Activated T-cell treated with anti-CD3 and anti-CD28 coated beads for 4 hours (primary cell): ENCODE results near the gene TCF7L2.
"Not testable (repeated sequence)": the region's sequence is repeated elsewhere in the genome, so short reads cannot be mapped to it uniquely, and the experiment has no call there.

ENCODE experiments used
- DNase-seq: peaks from one replicate; pipeline ENCODE4 v3.0.0-alpha.2; 2020

TCF7L2 gene

DNA sequence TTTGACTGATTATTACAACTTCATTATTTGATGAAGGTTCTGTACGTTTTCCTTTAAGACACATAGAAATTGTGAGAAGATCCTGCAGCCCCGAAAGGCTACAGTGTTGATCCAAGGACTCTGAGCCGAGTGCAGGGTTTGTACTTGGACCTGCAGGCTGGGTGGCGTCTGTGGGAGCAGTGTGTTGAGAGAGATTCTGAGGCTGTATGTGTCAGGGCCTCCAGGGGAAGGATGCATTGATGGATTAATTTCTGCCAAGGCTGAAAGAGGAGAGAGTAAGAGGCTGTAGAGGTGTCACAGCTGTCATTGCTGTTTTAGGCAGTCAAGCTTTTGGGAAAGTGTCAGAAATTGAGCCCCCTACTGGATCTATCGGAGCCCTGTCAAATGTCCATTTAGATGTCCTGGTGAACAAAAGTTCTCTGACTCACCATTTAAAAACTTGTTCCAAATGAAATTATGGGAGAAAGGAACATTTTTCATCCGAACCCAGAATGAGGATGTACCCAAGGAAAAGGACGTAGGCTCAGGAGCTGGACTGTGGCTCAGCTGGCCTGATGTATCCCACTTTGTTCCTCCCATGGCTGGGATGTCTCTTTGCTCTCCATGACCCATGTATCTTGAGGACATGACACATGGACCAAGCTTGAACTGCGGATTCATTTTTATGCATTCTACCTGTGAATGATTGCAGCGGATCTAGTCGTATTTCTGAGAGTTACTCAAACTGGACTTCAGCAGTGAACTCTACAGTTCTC is 102.2 kb downstream of the TCF7L2 start:
- no peak for DNase-seq

DNA sequence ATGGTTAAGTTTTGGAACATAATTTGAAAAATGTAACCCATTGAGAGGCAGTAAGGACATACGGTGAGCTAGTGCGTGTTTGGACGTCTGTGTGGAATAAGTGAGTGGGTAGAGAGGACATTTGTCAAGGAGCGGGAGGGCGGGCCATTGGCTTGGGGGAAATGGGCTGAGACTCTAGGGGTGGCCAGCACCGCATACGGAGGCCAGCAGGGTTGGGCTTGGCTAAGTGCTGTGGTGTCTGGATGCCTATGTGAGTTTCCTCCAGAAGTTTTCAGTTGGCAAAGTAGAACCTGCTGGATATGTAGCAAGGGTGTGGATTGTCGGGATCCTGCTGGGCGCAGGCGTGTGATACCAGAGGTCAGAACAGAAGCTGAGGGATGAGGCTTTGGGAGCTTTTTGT is 103.0 kb downstream of the TCF7L2 start:
- no peak for DNase-seq

DNA sequence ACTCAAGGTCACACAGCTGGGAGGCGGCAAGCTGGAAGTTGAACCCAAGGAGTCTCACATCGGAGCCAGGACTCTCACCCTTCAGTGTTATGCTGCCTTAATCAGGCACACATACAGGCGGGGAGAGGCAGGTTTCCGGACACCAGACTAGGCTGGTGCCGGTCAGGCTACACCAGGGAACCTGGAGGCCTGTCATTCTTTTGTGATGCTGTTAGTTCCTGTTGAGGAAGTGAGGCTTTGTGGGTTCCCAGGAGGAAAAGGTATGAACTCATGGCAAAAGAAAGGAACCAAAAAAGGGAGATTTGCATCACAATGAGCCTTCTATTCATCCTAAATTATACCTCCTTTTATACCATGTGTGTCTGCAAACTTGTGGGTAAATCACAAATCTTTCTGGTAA is 103.8 kb downstream of the TCF7L2 start:
- no peak for DNase-seq

DNA sequence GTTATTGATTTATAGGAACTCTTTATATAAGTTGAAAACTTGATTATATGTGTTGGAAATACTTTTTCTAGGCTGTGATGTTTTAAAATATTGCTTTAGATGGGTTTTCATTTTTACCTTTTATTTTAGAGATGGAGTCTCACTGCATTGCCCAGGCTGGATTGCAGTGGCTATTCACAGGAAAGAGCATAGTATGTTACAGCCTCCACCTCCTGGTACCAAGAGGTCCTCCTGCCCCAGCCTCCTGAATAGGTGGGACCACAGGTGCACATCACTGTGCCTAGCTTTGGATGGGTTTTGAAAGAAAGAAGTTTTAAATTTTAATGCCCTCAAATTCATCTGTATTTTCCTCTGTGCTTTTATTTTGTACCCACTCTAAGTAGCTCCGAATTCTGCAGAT is 105.4 kb downstream of the TCF7L2 start:
- no peak for DNase-seq

DNA sequence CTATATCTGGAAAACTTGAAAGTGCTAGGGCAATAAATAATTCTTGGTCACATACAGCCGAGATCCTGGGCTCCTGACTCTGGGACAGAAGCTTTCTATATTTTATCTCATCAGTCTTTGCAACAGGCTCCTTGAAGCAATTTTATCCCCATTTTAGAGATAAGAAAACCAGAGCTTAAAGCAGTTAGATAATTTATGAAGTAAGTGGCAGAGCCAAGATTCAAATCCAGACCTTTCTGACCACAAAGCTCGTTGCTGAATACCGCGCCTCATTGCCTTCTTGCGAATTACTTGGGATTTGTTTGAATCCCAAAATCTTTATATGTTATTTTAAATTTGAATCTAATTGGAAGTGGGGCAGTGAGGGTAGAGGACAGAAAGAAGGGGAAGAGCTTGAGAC is 106.0 kb downstream of the TCF7L2 start:
- no peak for DNase-seq

DNA sequence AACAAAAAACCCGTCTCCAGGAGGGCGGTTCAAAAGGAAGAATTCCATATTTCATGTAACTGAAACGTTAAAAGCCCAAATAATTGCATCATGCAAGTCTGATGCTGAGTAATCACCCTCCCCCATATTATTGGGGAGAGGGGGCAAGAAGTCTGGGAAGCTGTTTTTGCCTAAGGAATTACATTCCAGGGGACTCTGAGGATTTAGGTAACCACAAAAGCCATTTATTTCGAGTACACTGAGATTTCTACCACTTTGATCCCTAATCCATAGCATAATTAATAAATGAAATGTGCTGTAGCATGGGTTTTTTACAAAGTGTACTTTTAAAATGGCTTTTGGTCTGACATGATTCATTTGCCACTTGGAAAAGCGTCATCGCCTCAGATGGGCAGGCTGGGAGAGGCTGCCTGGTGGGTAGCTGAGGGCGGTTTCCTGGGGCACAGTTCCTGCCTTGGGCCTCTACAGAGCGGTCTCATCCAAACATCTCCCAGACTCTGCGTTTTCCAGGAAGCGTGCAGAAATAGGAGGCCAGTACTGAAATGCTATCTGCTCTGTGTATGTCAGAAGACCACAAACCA is 106.5 kb downstream of the TCF7L2 start:
- no peak for DNase-seq

DNA sequence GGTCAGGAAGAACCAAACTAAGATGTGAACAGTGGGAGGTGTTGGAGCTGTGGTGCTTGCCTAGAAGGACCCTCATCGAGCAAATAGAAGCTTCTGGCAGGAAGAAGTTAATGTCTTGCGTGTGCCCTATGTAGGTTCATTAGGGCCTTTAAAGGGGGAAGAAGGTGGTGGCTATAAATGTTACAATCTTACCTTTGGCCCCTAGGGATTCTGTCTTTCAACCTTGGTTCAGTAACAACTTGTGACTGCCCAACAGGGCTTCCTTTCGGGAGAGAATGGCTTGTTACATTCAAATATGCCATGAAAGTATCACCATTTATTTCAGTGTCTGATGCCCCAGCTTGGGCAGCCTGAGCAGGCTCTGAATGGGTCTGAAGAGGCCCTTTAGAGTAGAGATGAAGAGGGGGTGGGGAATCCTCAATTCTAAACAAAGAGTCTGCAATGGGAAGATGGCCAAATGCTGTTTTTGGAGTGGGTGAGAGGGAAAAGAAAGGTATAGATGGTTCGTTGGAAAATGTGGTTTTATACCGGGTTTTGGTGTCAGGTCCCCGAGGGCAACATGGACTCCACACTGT is 108.0 kb downstream of the TCF7L2 start:
- DNase-seq = no peak

DNA sequence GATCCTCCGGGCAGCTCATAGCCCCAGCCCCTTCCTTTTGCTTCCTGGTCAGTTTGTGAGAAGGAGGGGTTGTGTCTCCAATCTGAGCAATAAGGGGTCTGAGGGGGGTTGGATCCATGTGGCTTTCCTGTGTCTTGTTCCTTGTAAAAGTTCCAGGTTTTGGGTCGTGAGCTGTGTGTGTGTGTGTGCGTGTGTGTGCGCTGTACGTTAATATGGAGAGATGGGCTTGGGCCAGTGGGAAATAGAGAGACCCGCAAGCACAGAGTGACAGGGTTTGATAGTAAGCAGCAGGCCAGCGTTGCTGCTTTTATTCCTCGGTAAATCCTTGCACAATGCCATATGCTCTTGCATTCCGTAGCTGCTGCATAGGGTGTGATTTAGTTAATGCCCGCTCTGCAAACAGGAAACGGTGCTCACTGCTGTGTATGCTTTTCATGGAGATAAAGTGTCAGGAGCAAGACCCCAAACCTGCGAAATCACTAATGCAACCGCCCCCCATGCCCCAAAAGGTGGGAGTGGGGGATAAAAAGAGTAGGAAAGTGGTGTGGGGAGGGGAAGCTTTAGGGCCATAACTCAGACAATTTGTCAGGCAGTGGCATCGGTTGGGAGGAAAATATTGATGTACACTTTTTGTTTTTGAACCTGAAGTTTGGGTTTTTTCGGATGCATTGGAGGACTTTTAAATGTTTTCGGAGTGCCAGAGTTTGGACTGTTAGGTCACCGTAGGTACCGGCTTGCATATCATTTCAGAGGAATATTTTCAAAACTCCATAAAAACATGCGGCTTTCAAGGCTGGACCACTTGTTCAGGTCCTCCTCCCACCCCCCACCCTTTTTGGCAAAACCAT is 108.7 kb downstream of the TCF7L2 start:
- DNase-seq = no peak

DNA sequence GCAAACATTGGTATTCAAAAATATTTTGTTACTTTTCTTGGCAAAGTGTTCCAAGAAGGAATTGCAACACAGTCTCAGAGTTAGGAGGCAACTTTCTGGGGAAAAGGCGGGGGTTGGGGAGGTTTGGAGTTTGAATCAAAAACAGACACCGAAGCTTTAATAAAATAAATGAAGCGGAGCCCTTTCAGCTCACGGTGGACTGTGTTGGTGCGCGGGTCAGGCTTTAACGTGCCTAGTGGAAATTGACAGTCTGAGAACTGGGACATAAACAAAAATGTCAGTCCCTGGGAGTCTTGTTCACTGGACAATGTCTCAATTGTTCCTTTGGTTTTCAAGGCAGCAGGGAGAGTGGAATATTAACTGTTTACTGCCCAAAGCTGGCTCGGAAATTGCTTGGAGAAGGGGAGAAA is 109.3 kb downstream of the TCF7L2 start:
- DNase-seq = no peak

DNA sequence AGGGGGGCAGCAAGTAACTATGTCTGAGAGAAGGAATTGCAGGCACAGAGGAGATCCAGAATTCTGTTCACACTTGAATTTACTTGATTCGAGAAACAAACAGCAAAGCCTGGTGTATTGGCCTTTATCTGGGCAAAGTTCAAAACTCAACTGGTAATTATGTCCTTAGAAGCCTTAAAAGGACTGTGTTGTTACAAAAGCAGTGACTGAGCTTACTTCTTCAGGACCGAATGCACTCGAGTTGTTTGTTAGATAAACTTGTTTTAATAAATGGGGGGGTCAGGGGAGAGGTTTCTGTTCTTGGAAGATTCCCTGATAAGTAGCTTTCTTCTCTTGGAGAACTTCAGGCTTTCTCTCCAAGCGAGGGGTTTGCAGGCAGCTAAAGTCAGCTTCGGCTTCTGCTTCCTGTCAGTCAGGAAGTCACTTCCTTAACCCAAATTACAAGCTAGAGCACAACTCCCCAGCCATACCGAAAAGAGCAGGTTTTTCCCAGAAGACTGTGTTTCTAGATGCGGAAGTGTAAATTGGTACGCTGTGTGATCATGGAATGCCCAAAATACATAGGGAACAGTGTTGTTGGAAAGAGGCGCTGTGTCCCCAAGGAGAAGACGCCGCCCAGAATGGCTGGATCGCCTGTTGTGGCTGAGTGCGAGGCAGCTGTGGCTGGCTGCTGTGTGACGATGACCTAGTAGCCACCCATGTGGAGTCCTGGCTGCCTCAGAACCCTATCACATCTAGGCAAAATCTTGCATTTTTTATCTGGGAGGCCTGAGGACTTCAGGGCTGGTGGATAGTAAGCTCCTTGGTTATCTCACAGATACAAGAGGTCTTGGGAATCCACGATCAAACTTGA is 110.4 kb downstream of the TCF7L2 start:
- DNase-seq = no peak

DNA sequence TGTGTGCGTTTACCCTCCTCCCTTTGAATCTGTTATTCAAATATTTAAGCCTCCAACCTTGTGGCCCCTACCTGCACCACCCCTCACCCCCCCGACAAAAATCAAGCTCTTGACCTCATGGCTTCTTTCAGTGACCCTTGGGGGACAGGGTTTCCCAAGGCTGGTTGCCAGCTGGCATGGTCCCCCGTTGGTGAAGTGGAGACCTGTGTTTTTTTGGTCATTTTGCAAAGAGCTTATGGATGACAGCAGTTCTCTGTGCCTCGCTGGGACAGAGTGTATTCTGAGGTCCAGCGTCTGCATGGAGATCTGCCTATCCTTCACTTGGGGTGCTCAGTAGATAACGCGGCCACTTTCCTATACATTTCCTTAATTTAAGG is 111.0 kb downstream of the TCF7L2 start:
- DNase-seq = no peak

DNA sequence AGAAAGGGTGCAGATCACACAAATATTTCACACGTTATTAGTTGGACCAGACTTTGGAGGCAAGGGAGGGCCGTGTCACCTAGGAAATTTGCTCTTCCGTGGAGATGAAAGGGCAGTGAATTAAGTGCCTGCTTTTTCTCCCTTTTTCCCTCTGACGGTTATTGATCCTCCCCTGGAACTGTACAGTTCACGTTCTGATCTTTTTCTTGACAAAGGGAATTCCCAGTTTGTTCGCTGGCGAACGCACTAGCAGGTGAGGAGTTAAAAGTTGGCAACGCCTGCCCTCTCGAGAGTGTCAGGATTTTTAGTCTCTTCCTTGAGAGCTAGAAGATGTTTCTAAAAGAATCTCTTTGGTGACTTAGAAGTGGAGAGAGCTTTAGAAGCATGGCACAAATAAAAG is 111.5 kb downstream of the TCF7L2 start:
- DNase-seq = no peak

DNA sequence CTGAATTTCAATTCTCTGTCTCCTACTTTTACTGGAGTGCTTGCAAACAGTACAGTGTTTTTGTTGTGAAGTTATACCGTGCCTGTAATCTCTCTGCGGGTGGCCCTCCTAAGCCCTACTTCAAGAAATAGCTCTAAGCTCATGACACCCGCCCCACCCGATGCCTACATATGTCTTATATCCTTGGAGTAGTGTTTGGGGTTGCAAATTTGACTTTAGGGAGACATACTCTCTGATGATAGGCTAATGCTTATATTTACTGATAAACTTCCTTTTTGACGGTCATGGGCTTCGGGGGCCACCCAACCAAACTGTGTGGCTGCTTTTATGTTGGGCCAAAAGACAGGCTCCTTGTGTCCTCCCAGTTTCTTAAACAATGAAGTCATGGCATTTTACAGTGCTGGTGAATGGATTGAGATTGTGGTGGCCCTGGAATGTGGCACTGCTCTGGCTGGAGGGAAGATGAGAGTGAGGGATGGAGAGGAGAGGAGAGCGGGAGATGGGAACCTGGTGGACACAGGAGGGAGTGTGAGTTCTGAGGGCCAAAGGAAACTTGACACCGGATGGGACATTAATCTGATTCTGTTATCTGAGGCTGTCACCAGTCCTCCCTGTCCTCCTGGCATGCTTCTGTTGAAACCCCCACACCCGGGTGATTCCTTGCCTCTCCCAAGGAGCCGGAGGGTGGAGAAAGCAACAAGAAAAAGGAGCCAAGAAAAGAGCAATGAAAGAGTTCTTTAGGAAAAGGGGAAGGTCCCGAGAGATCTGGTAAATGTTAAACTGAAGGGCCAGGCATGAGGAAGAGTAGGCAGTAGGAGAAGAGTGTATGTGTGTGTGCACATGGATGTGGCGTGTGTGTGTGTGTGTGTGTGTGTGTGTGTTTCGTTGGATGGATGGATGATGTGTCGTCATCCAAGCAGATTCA is 113.3 kb downstream of the TCF7L2 start:
- no peak for DNase-seq

DNA sequence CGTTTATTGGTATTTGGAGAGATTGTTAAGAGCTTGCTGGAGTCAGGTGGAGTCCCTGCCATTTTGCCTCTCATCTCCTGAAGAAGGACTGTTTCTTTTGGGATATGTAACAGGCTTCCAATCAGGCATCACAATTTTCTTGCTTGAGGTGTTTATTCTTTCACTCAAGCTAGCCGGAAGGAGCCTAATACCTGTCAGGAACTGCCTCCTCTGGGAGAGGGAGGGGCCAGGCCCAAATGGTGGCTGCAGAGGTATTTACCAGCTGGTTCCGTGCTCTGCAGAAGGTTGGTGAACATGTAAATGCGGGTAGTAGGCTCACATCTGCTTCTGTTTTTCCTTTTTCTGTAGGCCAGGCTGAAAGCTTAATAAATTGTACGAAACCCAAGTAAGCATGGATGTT is 114.0 kb downstream of the TCF7L2 start:
- no peak for DNase-seq

DNA sequence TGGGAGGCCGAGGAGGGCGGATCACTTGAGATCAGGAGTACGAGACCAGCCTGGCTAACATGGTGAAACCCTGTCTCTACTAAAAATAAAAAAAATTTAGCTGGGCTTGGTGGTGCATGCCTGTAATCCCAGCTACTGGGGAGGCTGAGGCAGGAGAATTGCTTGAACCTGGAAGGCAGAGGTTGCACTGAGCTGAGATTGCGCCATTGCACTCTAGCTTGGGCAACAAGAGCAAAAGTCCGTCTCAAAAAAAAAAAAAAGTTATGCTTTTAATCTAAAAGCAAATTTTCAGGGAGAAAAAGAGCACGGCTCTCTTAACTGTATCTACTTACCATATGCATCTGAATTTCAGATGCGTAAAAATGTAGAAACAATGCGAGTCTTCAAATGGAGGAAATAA is 116.1 kb downstream of the TCF7L2 start:
- not testable (repeated sequence) for DNase-seq

DNA sequence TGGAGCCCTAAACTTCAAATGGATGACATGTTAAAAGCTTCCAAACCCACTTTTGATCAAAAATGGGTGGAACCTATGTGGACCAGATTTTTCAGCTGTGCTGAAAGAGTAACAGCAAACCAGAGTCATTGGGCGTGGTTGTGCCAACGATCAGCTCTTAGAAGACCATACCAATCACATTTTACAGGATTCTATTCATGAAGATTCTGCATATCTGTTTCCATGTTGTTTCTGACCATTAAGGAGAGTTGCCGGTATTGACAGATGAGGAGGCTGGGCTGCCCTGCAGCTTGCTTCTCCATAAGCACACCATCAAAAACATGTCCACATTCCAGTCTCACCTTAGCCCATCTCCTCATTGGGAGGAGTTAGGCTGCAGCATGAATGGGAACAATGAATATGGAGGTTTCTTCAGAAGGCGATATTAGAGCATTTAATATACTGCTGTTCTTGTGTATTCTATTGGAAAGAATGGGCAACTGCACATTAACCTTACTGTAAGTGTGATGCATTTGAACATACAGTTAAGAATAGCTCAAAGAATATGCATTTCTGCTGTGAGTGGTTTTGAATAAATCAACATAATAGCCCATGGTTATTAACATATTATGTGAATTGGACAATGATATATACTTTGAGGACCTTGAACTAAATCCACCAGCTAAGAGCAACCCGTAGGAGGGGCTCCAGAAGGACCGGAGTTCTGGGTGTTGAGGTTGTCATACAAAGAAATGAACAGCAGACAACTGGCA is 116.7 kb downstream of the TCF7L2 start:
- DNase-seq = no peak

DNA sequence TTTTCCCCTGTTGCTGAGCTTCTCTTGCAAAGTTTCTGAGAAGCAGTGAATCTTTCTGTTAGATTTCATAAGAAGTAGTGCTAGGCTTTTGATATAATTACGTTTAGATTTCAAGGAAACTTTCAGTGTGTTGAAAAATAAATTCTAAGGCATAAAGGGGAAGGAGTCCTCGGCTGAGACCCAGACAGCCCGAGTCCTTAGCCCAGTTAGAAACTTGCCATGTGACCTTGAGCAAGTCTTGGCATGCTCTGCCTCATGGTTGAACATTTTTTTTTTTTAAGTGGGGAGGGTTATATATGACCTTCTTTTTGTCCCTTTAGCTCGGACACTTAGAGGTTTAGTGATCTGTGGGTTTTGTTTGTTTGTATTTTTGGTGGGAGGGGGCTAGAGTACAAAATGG is 117.5 kb downstream of the TCF7L2 start:
- DNase-seq = no peak

DNA sequence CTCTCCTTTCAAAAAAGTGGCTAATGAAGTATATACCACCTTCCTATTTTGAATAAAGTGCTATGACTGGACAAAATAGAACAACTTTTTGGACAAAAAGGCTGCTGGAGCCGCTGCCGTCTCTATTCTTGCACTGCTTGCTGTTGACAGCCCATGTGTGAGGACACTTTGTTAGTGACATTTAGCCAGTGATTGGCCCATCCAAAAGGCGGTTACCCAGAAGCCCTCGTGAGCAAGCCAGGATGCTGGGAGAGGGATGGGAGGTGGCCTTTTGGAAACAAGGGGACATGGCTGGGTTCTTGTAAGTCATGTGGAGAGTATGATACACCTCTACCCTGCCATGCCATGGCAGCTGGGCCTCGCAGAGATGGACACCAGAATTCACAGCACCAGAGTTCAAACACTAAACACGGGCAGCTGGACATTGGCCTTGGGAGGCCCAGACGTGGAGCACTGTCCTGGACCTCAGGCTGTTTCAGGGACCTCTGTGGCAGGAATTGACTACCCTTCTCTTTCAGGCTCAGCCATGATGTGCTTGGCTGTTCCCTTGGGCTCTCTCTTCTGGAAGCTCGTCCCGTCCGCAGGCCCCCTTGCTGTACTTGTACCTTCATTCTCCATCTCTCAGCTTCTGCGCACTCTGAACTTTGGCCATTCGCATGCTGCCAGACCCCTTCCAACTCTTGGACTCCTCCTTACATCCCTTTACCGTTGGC is 118.3 kb downstream of the TCF7L2 start:
- no peak for DNase-seq

DNA sequence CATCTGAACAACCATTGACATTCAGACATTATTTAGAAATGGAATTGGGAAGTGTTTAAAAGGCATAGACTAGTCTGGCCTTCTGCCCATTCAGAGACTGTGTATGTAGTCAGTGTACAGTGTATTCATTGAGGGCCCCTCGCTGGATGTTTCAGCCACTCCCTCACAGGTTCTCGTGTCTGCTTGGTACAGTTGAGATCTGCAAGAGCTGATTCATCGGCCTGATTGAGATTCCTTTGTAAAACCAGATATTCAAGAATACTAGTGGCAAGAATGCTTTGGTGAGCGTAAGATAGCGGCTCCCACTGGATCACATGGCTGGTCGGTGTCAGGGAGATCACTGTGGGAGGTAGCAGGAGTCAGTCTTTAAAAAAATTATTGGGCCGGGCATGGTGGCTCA is 119.5 kb downstream of the TCF7L2 start:
- DNase-seq = no peak

DNA sequence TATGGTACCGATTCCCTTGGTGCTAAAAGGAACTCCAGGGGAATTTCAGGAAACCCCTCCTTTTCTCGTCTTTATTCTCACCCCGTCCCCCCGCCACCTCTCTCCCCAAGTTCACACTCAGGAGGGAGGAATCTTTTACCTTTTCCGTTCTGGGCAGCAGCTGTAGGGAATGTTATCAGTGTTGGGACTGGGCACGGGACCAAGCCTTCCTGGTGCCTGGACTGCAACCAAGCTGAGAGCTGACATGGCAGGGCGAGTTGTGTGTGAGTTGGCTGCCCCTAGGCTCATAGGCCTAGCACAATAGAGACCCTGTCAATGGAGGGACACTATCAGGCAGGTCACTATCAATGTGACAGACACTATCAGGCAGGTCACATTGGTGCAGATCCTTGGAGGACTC is 121.4 kb downstream of the TCF7L2 start:
- DNase-seq = no peak
